SK-N-MC (cell line): ENCODE data around the gene ZNG1F.
"Not testable (repeated sequence)": the region's sequence is repeated elsewhere in the genome, so short reads cannot be mapped to it uniquely, and the experiment has no call there.

Experiments
- DNase-seq: peaks from one replicate; pipeline ENCODE4 v3.0.0-alpha.2; 2011; ENCODE audit warnings: low read depth, low spot score
- H3K27ac ChIP-seq: fragments of 200-600 bp; sonication (generic); 2 replicates; pipeline ENCODE4 v1.5.1; 2016; ENCODE audit warnings: mixed run types
- H3K36me3 ChIP-seq: fragments of 200-600 bp; sonication (generic); 2 replicates; pipeline ENCODE4 v1.6.1; 2017; ENCODE audit warnings: antibody characterized with exemption, low read length, mixed read lengths; ENCODE audit not compliant: insufficient read depth
- H3K4me3 ChIP-seq: fragments of 200-600 bp; sonication (generic); 2 replicates; pipeline ENCODE4 v1.5.1; 2016
- H3K9ac ChIP-seq: fragments of 200-600 bp; sonication (generic); 2 replicates; pipeline ENCODE4 v1.8.0; 2017; ENCODE audit warnings: mixed run types, mixed read lengths; ENCODE audit not compliant: insufficient read length
- H3K9me3 ChIP-seq: fragments of 200-600 bp; sonication (generic); 2 replicates; pipeline ENCODE4 v1.6.1; 2017; ENCODE audit warnings: low read depth, mild to moderate bottlenecking, antibody characterized with exemption, low read length, moderate library complexity, mixed read lengths

The ZNG1F gene

GRCh38 chr9:41086215-41086614, 102.9 kb downstream of the ZNG1F start:
- H3K9me3 ChIP-seq, H3K36me3 ChIP-seq, H3K27ac ChIP-seq, H3K9ac ChIP-seq, DNase-seq, H3K4me3 ChIP-seq: not testable (repeated sequence)

DNA sequence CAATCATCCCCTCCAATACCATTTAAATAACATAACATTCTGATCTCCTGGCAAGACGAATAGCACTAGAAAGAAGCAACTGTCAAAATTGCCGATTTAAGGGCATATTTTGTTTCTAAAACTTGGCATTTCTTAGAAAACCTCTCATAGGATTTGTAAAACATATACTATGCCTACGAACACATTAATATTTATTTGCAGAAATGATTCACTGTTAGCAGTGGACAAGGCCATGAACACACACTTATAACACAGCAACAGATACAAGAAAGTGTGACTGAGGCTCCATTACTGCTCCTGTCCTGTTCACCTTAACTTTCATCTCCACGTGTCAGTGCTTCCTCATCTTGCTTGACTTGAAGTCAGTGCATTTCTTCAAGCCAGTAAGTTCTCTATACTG, 106.8 kb downstream of the ZNG1F start:
- not testable (repeated sequence) for H3K9me3 ChIP-seq, H3K36me3 ChIP-seq, H3K27ac ChIP-seq, DNase-seq, H3K4me3 ChIP-seq, H3K9ac ChIP-seq
